Panc1 (cell line): ENCODE results near the gene UGT1A5.

ENCODE experiments used
- POLR2AphosphoS5 ChIP-seq: IDR thresholded peaks from 2 replicates; pipeline ENCODE4 v1.6.1; 2012; ENCODE audit warnings: mild to moderate bottlenecking, low read depth, low read length, moderate library complexity
- SIN3A ChIP-seq: IDR thresholded peaks from 2 replicates; pipeline ENCODE4 v1.6.1; 2012; ENCODE audit warnings: low read depth, mild to moderate bottlenecking, low read length, moderate library complexity, borderline replicate concordance; ENCODE audit not compliant: insufficient read depth
- TCF7L2 ChIP-seq: IDR thresholded peaks from 2 replicates; pipeline ENCODE4 v1.6.1; 2011; ENCODE audit warnings: mild to moderate bottlenecking, low read depth, low read length, inconsistent platforms
- TF ChIP-seq, protein P1 (sequence below), 2 experiments: IDR thresholded peaks; 2 replicates each; pipeline ENCODE4 v1.6.1; 2011 to 2012; ENCODE audit warnings: low read depth in 2 of 2, control low read depth in 1 of 2, low read length in 1 of 2, mild to moderate bottlenecking in 1 of 2, moderate library complexity in 1 of 2; ENCODE audit not compliant: insufficient read depth in 1 of 2
- TF ChIP-seq, protein P2 (sequence below): fragments of 450-650 bp; IDR thresholded peaks from 2 replicates; pipeline ENCODE4 v1.5.1; 2017; ENCODE audit warnings: mild to moderate bottlenecking

- TF ChIP-seq, protein P1, sequence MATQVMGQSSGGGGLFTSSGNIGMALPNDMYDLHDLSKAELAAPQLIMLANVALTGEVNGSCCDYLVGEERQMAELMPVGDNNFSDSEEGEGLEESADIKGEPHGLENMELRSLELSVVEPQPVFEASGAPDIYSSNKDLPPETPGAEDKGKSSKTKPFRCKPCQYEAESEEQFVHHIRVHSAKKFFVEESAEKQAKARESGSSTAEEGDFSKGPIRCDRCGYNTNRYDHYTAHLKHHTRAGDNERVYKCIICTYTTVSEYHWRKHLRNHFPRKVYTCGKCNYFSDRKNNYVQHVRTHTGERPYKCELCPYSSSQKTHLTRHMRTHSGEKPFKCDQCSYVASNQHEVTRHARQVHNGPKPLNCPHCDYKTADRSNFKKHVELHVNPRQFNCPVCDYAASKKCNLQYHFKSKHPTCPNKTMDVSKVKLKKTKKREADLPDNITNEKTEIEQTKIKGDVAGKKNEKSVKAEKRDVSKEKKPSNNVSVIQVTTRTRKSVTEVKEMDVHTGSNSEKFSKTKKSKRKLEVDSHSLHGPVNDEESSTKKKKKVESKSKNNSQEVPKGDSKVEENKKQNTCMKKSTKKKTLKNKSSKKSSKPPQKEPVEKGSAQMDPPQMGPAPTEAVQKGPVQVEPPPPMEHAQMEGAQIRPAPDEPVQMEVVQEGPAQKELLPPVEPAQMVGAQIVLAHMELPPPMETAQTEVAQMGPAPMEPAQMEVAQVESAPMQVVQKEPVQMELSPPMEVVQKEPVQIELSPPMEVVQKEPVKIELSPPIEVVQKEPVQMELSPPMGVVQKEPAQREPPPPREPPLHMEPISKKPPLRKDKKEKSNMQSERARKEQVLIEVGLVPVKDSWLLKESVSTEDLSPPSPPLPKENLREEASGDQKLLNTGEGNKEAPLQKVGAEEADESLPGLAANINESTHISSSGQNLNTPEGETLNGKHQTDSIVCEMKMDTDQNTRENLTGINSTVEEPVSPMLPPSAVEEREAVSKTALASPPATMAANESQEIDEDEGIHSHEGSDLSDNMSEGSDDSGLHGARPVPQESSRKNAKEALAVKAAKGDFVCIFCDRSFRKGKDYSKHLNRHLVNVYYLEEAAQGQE (IDR thresholded peaks at IDR 0.05; ENCODE audit: insufficient read depth in 1 of 2, low read depth in 2 of 2, low read length in 1 of 2), result no peak
- TF ChIP-seq POLR2AphosphoS5, result no peak
- TF ChIP-seq, protein P2, sequence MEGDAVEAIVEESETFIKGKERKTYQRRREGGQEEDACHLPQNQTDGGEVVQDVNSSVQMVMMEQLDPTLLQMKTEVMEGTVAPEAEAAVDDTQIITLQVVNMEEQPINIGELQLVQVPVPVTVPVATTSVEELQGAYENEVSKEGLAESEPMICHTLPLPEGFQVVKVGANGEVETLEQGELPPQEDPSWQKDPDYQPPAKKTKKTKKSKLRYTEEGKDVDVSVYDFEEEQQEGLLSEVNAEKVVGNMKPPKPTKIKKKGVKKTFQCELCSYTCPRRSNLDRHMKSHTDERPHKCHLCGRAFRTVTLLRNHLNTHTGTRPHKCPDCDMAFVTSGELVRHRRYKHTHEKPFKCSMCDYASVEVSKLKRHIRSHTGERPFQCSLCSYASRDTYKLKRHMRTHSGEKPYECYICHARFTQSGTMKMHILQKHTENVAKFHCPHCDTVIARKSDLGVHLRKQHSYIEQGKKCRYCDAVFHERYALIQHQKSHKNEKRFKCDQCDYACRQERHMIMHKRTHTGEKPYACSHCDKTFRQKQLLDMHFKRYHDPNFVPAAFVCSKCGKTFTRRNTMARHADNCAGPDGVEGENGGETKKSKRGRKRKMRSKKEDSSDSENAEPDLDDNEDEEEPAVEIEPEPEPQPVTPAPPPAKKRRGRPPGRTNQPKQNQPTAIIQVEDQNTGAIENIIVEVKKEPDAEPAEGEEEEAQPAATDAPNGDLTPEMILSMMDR, result no peak
- TF ChIP-seq SIN3A, result no peak
- no peak for TF ChIP-seq TCF7L2
These were observed 105.4 kb downstream of the UGT1A5 start for GRCh38 chr2:233817995-233818638.
